GM18526 (cell line): ENCODE results near the gene CDHR2.

ENCODE experiments used
- POLR2A ChIP-seq: IDR thresholded peaks from 3 replicates; pipeline ENCODE4 v1.6.1; 2011; ENCODE audit not compliant: insufficient read length; ENCODE audit errors: extremely low read depth

Gene CDHR2

GRCh38 chr5:176608142-176608705, 59.1 kb downstream of the CDHR2 start:
- no peak for TF ChIP-seq POLR2A

GRCh38 chr5:176608937-176609723, 60.0 kb downstream of the CDHR2 start:
- no peak for TF ChIP-seq POLR2A

- TF ChIP-seq POLR2A = no peak
Observed at GRCh38 chr5:176609724-176610434, 60.7 kb downstream of the CDHR2 start, which contains the start of gene GPRIN1. TSS of gene GPRIN1 (minus strand) at chr5:176610156. CDS start at chr5:176599834, 10,322 bp downstream.

- TF ChIP-seq POLR2A = no peak
Observed at GRCh38 chr5:176610435-176610773, 61.3 kb downstream of the CDHR2 start.

GRCh38 chr5:176611435-176611834, 62.3 kb downstream of the CDHR2 start:
- no peak for TF ChIP-seq POLR2A

GRCh38 chr5:176612008-176612407, 62.9 kb downstream of the CDHR2 start:
- TF ChIP-seq POLR2A = no peak

GRCh38 chr5:176612855-176613254, 63.7 kb downstream of the CDHR2 start:
- TF ChIP-seq POLR2A = no peak

GRCh38 chr5:176614805-176615478, 65.8 kb downstream of the CDHR2 start:
- TF ChIP-seq POLR2A = no peak

- TF ChIP-seq POLR2A = no peak
Observed at GRCh38 chr5:176616511-176616910, 67.4 kb downstream of the CDHR2 start.

- TF ChIP-seq POLR2A = no peak
Observed at GRCh38 chr5:176618783-176619182, 69.6 kb downstream of the CDHR2 start.

GRCh38 chr5:176619203-176619568, 70.0 kb downstream of the CDHR2 start:
- no peak for TF ChIP-seq POLR2A

- TF ChIP-seq POLR2A = no peak
Observed at GRCh38 chr5:176619569-176620332, 70.6 kb downstream of the CDHR2 start.

GRCh38 chr5:176620333-176620981, 71.3 kb downstream of the CDHR2 start:
- no peak for TF ChIP-seq POLR2A

GRCh38 chr5:176621661-176622079, 72.5 kb downstream of the CDHR2 start:
- no peak for TF ChIP-seq POLR2A
